AG04449 (cell line): ENCODE measurements around the gene ATAD2B.

Experiments
- CTCF ChIA-PET: fragments of 350-600 bp; formaldehyde crosslinking; extraction: SDS; loops from one replicate; lab custom pipeline; 2021; ENCODE audit warnings: antibody characterized with exemption; lab: Yijun Ruan, JAX
- POLR2A ChIA-PET: fragments of 400-600, 350-600 bp; formaldehyde crosslinking; extraction: SDS; loops from one replicate; lab custom pipeline; 2020; ENCODE audit warnings: antibody characterized with exemption, inconsistent platforms; lab: Yijun Ruan, JAX
- DNase-seq: peaks from one replicate; pipeline ENCODE4 v3.0.0-alpha.2; 2010; ENCODE audit warnings: low read depth, low spot score
- H3K4me3 ChIP-seq: 2 replicates; pipeline ENCODE4 v1.5.1; 2011; ENCODE audit warnings: low read depth, mild to moderate bottlenecking, control low read depth, low read length
- CTCF ChIP-seq: IDR thresholded peaks from one replicate; pipeline ENCODE4 v1.5.1; 2011; ENCODE audit warnings: mild to moderate bottlenecking, moderate library complexity, low read length, control low read depth, inconsistent platforms; ENCODE audit not compliant: insufficient read depth; ENCODE audit errors: missing control alignments

Gene ATAD2B

GRCh38 chr2:23850564-23851256 lies 76.2 kb downstream of the ATAD2B start:
- POLR2A ChIA-PET, result no interaction called here
- no peak for TF ChIP-seq CTCF
- CTCF ChIA-PET, result interaction anchor here (1.3 kb wide), 1 partner anchor 26 kb away, joined by 5 read pairs; no protein-coding TSS in a partner anchor
- no peak overlapping the region for H3K4me3 ChIP-seq
- no peak for DNase-seq

- ChIA-PET CTCF (no interaction called here), POLR2A (no interaction called here)
- no peak for DNase-seq
- no peak for TF ChIP-seq CTCF
- no peak overlapping the region for H3K4me3 ChIP-seq
These were observed 82.0 kb downstream of the ATAD2B start for GRCh38 chr2:23844905-23845304.

GRCh38 chr2:23843051-23843976 lies 83.6 kb downstream of the ATAD2B start:
- TF ChIP-seq CTCF, result no peak
- ChIA-PET CTCF (no interaction called here), POLR2A (no interaction called here)

GRCh38 chr2:23839919-23840578 lies 86.9 kb downstream of the ATAD2B start:
- CTCF ChIA-PET, result interaction anchor here (1.4 to 1.5 kb wide), 2 partner anchors 14 to 15 kb away, joined by 3 to 6 read pairs; no protein-coding TSS in a partner anchor
- TF ChIP-seq CTCF, result no peak
- DNase-seq, result no peak
- POLR2A ChIA-PET, result no interaction called here
- no peak overlapping the region for H3K4me3 ChIP-seq

More at GRCh38 chr2:23843051-23843976, 83.6 kb downstream of the ATAD2B start:
- H3K4me3 ChIP-seq, result no peak overlapping the region
- no peak for DNase-seq

- DNase-seq, result no peak
- TF ChIP-seq CTCF, result no peak
- no peak overlapping the region for H3K4me3 ChIP-seq
- POLR2A ChIA-PET, result no interaction called here
- CTCF ChIA-PET, result interaction anchor here (0.8 to 1.5 kb wide), 2 partner anchors 13 to 14 kb away, joined by 3 read pairs; no protein-coding TSS in a partner anchor
These were observed 87.9 kb downstream of the ATAD2B start for GRCh38 chr2:23838996-23839395.
